SW 1271 (cell line): ENCODE data around the gene SUDS3.

ENCODE experiments used
- DNase-seq, 2 experiments: peaks; one replicate each; lab custom pipeline; 2025; lab: John Stamatoyannopoulos, UW

Gene SUDS3

GRCh38 chr12:118447181-118447580 is 70.8 kb downstream of the SUDS3 start:
- DNase-seq = no peak

- no peak for DNase-seq
Observed at GRCh38 chr12:118448341-118448740, 72.0 kb downstream of the SUDS3 start.

DNA sequence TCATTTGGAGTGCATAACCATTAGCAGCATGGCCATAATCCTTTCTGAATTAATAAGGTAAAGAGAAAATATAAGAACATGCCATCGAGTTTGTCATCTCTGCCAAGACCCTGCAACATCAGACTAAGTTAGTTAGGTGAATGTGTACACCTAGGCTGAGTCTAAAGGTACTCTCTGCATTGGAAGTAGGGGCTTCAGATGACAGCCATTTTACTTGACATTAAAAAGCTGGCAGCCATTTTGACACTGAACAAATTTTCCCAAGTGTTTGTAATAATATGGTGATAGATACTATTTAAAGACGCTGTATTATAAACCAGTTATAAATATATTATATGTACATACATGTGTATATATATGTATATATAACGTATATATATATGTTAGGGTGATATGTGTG is 79.0 kb downstream of the SUDS3 start:
- no peak for DNase-seq

DNA sequence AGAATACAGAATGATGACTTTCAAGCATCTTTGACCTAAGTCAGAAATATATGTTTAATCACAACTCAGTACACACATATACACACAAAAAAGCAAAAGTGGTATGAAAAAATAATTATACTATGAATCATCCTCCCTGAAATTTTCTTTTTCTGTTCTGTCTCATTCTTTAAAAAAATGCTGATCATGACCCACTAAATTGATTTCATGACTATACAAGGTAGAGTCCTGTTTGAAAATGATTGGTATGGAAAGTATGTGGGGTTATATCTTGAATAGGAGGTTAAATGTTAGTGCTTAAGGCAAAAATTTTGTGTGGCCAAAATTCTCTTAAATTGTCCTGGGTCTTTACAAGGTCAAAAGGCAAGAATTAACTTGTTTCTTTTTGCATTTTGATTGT is 80.4 kb downstream of the SUDS3 start:
- DNase-seq = no peak

GRCh38 chr12:118459110-118459509 is 82.8 kb downstream of the SUDS3 start:
- DNase-seq = no peak

DNA sequence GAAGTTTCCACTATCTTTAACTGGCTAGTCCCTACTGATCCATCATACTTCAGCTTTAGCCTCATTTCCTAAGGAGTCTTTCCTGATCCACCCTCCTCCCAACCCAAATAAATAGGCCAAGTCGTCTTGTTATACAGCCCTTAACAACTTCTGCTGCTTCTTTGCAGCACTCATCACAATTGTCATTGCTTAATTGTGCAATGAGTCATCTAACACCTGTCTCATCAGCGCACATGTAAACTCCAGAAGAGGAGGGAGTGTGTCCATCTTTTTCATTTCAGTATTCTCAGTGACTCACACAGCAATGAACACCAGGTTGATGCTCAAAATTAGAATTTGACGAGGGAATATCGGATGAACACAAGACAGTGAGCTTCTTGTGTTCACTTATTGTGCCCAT is 87.3 kb downstream of the SUDS3 start:
- DNase-seq = no peak

GRCh38 chr12:118465706-118466105 is 89.4 kb downstream of the SUDS3 start:
- no peak for DNase-seq
